ENCODE results near the gene C19orf53.
A peak's percentile ranks its signal among the peaks of the same experiment; 100 is the strongest.
"Not testable (repeated sequence)": the region's sequence is repeated elsewhere in the genome, so short reads cannot be mapped to it uniquely, and the experiment has no call there.

Gene C19orf53

GRCh38 chr19:13764101-13764807, 10.0 kb upstream of the C19orf53 start, which contains the start of gene MRI1:
Gene MRI1 (plus strand): TSS chr19:13764522. CDS start chr19:13764589, 67 bp downstream.
- peak; percentile 62 for DNase-seq

GRCh38 chr19:13764821-13765394, 9.3 kb upstream of the C19orf53 start:
- DNase-seq: peak; percentile 29

GRCh38 chr19:13765395-13766094, 8.7 kb upstream of the C19orf53 start:
- DNase-seq: no peak

- DNase-seq: no peak
Observed at GRCh38 chr19:13766095-13766481, 8.2 kb upstream of the C19orf53 start.

- no peak for DNase-seq
Observed at GRCh38 chr19:13768510-13768909, 5.7 kb upstream of the C19orf53 start.

- no peak for DNase-seq
Observed at GRCh38 chr19:13770013-13770635, 4.1 kb upstream of the C19orf53 start.

- DNase-seq: no peak
Observed at GRCh38 chr19:13778398-13778797, 4.1 kb downstream of the C19orf53 start.

GRCh38 chr19:13778847-13779246, 4.6 kb downstream of the C19orf53 start:
- DNase-seq: no peak

GRCh38 chr19:13779794-13780193, 5.5 kb downstream of the C19orf53 start:
- not testable (repeated sequence) for DNase-seq

GRCh38 chr19:13781547-13781946, 7.3 kb downstream of the C19orf53 start:
- DNase-seq: no peak

GRCh38 chr19:13782537-13782936, 8.3 kb downstream of the C19orf53 start:
- no peak for DNase-seq

GRCh38 chr19:13783565-13784500, 9.6 kb downstream of the C19orf53 start:
- no peak for DNase-seq

- peak; percentile 75 for DNase-seq
Observed at GRCh38 chr19:13784731-13785452, 10.6 kb downstream of the C19orf53 start.

- peak; percentile 39 for DNase-seq
Observed at GRCh38 chr19:13788991-13789390, 14.7 kb downstream of the C19orf53 start.

- no peak for DNase-seq
Observed at GRCh38 chr19:13790354-13790753, 16.1 kb downstream of the C19orf53 start.

- not testable (repeated sequence) for DNase-seq
Observed at GRCh38 chr19:13793317-13793716, 19.1 kb downstream of the C19orf53 start.

- DNase-seq: no peak
Observed at GRCh38 chr19:13794398-13794756, 20.1 kb downstream of the C19orf53 start.

GRCh38 chr19:13794757-13795589, 20.7 kb downstream of the C19orf53 start, which contains the start of gene ZSWIM4:
Gene ZSWIM4 (plus strand): TSS chr19:13795443. CDS start chr19:13795649, 206 bp downstream.
- peak; percentile 95 for DNase-seq

- no peak for DNase-seq
Observed at GRCh38 chr19:13795595-13796300, 21.5 kb downstream of the C19orf53 start.
